AG04450 (cell line): Measurements from ENCODE around the gene C19orf53. TPM values are rescaled to one million over a fixed set of nuclear protein-coding genes. Genes with fewer than 3 reads are reported as not detected.

ENCODE experiments used
- CTCF ChIA-PET: fragments of 300-600, 350-600 bp; formaldehyde crosslinking; extraction: SDS; loops from one replicate; lab custom pipeline; 2022; ENCODE audit warnings: antibody characterized with exemption, inconsistent platforms; lab: Charles Lee
- POLR2A ChIA-PET: fragments of 350-600 bp; formaldehyde crosslinking; extraction: SDS; loops from one replicate; lab custom pipeline; 2021; ENCODE audit warnings: antibody characterized with exemption, inconsistent platforms; lab: Yijun Ruan, JAX
- DNase-seq: peaks from one replicate; pipeline ENCODE4 v3.0.0-alpha.2; 2011; ENCODE audit warnings: low read depth, low spot score
- H3K27ac ChIP-seq: one replicate; pipeline ENCODE4 v1.5.1; 2012; ENCODE audit warnings: low read depth, low read length, control low read depth
- H3K27me3 ChIP-seq: one replicate; pipeline ENCODE4 v1.6.0; 2012; ENCODE audit warnings: low read length; ENCODE audit not compliant: control insufficient read depth, insufficient read depth
- H3K4me3 ChIP-seq: 2 replicates; pipeline ENCODE4 v1.5.1; 2011; ENCODE audit warnings: mild to moderate bottlenecking, low read depth, low read length, control low read depth
- H3K9me3 ChIP-seq: 2 replicates; pipeline ENCODE4 v1.5.1; 2012; ENCODE audit warnings: low read length; ENCODE audit not compliant: control insufficient read depth, insufficient read depth
- polyA plus RNA-seq: library from polyadenylated mRNA; depleted of rRNA; stranded (reverse); fragments of >200 nt; gene quantifications from 2 replicates; pipeline ENCODE4 v1.2.3, GENCODE V29; 2011
- TF ChIP-seq, protein P1 (sequence below): IDR thresholded peaks from 2 replicates; pipeline ENCODE4 v1.5.1; 2011; ENCODE audit warnings: low read depth, low read length, control low read depth, inconsistent platforms

The C19orf53 gene
- polyA plus RNA-seq, 1 experiment: 145 TPM

- Histone ChIP-seq H3K9me3 (peaks cover 7% of the 10 kb centered on the region; the same call in 1 of the 2 replicates), H3K27ac (no peak overlapping the region), H3K27me3 (no peaks in the 10 kb centered on the region), H3K4me3 (no peak overlapping the region)
- ChIA-PET POLR2A (interaction anchor here (0.8 kb wide), 1 partner anchor 29 kb away, joined by 3 read pairs; no protein-coding TSS in a partner anchor), CTCF (interaction anchor here (0.8 kb wide), 1 partner anchor 9 kb away, joined by 4 read pairs; no protein-coding TSS in a partner anchor)
- TF ChIP-seq, protein P1, sequence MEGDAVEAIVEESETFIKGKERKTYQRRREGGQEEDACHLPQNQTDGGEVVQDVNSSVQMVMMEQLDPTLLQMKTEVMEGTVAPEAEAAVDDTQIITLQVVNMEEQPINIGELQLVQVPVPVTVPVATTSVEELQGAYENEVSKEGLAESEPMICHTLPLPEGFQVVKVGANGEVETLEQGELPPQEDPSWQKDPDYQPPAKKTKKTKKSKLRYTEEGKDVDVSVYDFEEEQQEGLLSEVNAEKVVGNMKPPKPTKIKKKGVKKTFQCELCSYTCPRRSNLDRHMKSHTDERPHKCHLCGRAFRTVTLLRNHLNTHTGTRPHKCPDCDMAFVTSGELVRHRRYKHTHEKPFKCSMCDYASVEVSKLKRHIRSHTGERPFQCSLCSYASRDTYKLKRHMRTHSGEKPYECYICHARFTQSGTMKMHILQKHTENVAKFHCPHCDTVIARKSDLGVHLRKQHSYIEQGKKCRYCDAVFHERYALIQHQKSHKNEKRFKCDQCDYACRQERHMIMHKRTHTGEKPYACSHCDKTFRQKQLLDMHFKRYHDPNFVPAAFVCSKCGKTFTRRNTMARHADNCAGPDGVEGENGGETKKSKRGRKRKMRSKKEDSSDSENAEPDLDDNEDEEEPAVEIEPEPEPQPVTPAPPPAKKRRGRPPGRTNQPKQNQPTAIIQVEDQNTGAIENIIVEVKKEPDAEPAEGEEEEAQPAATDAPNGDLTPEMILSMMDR: no peak
- DNase-seq: no peak
These were observed 42.9 kb downstream of the C19orf53 start for GRCh38 chr19:13817018-13817614.

GRCh38 chr19:13817615-13818371 is 43.5 kb downstream of the C19orf53 start:
- Histone ChIP-seq H3K27ac (no peak overlapping the region), H3K4me3 (no peak overlapping the region), H3K9me3 (peaks cover 6% of the 10 kb centered on the region; the same call in 1 of the 2 replicates), H3K27me3 (no peaks in the 10 kb centered on the region)
- CTCF ChIA-PET: no interaction called here
- TF ChIP-seq, protein P1: no peak
- DNase-seq: no peak
- POLR2A ChIA-PET: no interaction called here

GRCh38 chr19:13819238-13819637 is 45.0 kb downstream of the C19orf53 start:
- Histone ChIP-seq H3K9me3 (peaks cover 4% of the 10 kb centered on the region; the same call in 1 of the 2 replicates), H3K27me3 (no peaks in the 10 kb centered on the region), H3K4me3 (no peak overlapping the region), H3K27ac (no peak overlapping the region)
- TF ChIP-seq, protein P1: no peak
- DNase-seq: no peak
- CTCF ChIA-PET: no interaction called here
- POLR2A ChIA-PET: interaction anchor here (0.7 kb wide), 2 partner anchors 43 to 44 kb away, joined by 3 to 7 read pairs; no protein-coding TSS in a partner anchor

DNA sequence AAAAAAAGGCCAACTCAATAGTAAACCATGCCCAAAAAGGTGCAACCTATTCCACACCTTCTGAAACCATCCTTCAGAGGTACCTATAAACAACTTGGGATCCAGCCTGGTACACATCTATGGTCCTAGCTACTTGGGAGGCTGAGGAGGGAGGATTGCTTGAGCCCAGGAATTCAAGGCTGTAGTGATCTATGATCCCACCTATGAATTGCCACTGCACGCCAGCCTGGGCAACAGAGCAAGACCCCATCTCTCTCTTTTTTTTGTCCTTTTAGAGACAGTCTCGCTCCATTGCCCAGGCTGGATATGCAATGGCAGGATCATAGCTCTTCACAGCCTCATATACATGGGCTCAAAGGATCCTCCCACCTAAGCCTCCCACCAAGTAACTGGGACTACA is 47.0 kb downstream of the C19orf53 start:
- Histone ChIP-seq H3K27ac (no peak overlapping the region), H3K9me3 (peaks cover 10% of the 10 kb centered on the region; the same call in 1 of the 2 replicates), H3K27me3 (no peaks in the 10 kb centered on the region), H3K4me3 (no peak overlapping the region)
- CTCF ChIA-PET: interaction anchor here (1.1 kb wide), 1 partner anchor 254 kb away, joined by 3 read pairs; no protein-coding TSS in a partner anchor
- DNase-seq: no peak
- POLR2A ChIA-PET: no interaction called here
- TF ChIP-seq, protein P1: no peak
